ENCODE data around the gene RSPO4. TPM values are rescaled to one million over a fixed set of nuclear protein-coding genes. Genes with fewer than 3 reads are reported as not detected.
"Not testable (repeated sequence)": the region's sequence is repeated elsewhere in the genome, so short reads cannot be mapped to it uniquely, and the experiment has no call there.

The RSPO4 gene
- total RNA-seq, 1 donor from 2014 or later = not detected

GRCh38 chr20:1005452-1006027 is 3.4 kb upstream of the RSPO4 start:
- intact Hi-C loops (cut with micrococcal nuclease) = no loop called here

DNA sequence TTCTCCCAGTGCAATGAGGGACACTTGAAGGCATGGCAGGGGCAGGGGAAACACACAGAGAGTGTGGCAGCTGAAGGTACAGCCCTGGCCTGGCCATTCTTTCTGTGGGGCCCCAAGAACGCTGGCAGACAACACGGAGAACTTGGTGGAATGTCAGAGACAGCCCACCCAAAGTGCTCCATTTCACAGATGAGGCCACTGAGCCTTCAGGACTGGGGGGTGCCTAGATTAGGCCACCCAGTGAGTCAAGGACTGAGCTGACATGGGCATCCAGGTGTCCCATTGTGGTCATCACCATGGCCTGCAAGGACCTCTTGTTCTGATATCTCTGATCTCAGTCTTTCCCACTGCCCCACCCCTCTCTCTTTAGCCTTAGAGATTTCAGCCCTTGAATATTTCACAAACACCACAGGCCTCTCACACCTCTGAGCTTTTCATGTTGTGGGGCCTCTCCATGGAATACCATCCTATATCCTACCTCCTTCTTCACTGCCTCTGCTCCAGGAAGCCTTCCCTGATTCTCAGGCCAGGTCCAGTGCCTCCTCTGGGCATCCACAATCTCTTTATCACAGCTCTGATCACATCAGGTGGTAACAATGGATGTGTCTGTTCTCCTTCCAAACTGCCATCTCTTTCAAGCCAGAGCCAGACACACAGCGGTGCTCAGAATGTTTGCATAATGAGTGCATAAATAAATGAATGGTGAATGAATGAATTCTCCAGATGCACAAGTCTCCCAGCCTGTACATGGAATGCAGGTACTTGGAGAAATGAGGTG is 2.0 kb upstream of the RSPO4 start:
- intact Hi-C loops (cut with micrococcal nuclease) = no loop called here

DNA sequence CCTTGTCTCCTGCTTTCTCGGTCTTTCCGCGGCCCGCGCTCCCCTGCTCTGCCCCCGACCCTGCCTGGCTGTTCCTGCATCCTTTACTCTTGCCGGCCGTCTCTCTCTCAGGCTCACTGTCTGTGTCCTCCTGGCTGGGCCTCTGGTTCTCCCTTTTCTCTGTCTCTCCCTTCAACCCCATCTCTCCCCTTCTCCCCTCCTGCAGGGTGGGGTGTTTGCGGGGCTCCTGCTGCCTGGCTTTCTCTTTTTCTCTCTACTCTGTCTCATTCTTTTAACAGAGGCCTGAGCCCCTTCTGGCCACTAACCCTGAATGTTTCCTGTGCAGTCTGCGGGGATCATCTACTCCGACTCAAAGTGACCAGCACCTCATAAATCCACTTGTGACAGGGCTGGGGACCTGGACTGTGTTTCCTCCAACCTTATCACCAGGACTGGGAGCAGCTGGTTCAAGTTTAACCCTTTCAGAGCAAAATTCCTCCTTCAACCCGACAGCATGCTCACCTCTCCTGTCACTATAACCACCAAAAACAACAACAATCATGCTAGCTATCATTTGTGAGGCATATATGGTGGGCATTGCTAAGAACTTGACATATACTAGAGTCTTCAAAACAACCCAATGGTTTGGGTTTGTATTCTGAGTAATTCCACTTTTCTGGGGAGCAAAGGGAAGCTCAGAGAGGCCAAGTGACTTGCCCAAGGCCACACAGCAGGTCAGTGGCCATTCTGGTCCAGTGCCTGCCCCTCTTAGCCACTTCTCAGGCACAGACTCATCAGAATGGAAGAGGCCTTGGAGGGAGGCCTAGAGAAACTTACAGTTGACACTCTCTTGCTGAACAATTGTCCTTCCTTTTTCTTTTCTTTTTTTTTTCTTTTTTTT is 811 bp upstream of the RSPO4 start:
- intact Hi-C loops (cut with micrococcal nuclease) = no loop called here

DNA sequence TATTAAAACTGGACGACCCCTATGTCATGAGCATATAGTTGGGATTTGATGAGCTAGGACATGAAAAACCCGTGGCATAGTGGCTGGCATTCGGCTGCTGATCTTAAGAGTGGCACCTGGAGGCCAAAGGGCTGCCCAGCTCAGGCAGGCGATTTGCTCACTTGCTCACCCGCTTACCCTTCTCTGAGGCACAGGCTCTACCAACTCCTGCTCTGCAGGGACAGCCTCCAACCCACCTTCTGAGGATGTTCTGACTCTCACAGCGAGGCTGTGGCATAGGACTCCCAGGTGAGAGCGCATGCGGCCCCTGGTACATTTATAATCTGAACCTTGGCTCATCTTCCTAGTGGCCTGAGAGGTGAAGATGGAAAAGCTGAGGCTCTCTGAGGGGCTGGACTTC is 995 bp downstream of the RSPO4 start:
- intact Hi-C loops (cut with micrococcal nuclease) = no loop called here

GRCh38 chr20:998231-998830 is 3.8 kb downstream of the RSPO4 start:
- intact Hi-C loops (cut with micrococcal nuclease) = no loop called here

DNA sequence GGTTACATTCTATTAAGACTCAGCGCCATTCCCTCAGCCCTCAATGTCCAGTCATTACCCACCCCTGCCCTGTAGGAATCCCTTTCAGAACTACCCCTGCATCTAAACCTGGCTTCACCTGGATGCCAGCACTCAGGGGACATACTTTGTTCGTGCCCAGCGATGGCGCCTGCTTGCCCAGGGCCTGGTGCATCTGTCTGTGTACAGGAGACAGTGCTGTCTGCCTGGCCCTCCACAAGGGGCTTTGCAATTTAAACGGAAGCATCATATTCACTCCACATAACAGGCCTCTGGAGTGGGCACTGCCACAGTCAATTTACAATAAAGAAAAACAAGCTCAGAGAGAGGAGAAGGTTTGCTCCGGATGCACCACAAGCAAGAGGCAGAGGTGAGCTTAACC is 4.6 kb downstream of the RSPO4 start:
- intact Hi-C loops (cut with micrococcal nuclease) = no loop called here

DNA sequence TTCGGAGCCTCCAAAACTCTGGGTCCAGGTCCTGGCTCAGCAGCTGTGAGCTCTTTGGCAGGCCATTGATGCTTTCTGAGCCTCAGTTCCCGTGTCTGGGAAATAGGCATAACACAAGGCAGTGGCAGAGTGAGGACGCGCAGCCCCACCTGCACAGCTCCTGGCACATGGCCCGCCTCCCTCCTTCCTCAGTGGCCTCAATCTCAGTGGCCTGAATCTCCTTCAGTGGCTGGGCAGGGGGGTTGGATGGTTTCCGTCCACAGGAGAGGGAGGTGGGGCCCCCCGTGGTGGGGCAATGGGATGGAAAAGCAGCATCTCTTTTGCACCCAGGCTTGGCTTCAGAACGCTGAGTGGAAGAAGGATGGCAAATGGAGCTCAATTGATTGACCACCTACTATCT is 5.1 kb downstream of the RSPO4 start:
- intact Hi-C loops (cut with micrococcal nuclease) = no loop called here

- intact Hi-C loops (cut with micrococcal nuclease) = no loop called here
Measured at GRCh38 chr20:995170-995569, 6.9 kb downstream of the RSPO4 start.

GRCh38 chr20:992801-993535 is 9.1 kb downstream of the RSPO4 start:
- intact Hi-C loops (cut with micrococcal nuclease) = no loop called here

DNA sequence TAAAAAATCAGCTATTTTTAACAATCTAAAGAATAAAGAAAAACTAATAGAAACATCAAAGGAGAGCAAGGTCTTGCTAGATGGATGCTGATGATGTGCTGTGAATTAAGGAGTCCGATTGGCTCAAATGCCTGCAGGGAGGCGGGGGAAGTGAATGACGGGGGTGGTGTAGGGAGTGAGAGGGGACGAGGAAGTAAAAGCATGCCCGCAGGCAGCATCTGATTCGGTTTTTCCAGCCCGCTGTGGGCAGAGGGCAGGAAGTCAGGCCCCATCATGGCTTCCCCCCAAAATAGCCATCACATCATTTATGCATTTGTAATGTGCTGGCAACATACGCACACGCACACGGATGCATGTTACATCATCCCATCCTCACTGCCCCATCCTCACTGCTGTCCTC is 10.3 kb downstream of the RSPO4 start:
- intact Hi-C loops (cut with micrococcal nuclease) = no loop called here

DNA sequence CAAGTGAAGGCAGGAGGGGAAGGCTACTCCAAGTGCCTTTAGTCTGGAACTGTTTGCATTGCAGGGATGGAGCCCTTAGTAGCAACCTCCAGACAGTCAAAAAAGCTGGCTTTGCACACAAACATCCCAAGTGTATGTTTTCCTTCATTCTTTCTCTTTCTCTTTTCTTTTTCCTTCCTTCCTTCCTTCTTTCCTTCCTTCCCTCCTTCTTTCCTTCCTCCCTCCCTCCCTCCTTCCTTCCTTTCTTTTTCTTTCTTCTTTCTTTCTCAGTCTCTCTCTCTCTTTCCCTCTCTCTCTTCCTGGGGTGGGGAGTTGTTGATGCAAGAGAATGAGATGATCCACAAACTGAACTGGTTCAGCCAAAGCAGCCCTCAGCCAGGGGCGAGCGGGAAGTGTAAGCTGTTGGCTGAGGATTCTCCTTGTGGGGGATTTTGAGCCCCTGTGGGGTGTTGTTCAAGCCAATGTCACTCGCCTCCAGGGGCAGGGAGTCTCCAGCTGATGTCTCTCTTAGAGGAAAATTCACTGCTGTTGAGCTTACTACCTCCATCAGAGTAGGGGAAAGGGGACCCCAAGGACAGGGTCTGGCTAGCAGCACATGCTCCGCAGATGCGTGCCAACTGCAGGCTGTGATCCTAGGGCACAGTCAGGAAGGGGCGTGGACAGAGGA is 11.7 kb downstream of the RSPO4 start:
- intact Hi-C loops (cut with micrococcal nuclease) = no loop called here

DNA sequence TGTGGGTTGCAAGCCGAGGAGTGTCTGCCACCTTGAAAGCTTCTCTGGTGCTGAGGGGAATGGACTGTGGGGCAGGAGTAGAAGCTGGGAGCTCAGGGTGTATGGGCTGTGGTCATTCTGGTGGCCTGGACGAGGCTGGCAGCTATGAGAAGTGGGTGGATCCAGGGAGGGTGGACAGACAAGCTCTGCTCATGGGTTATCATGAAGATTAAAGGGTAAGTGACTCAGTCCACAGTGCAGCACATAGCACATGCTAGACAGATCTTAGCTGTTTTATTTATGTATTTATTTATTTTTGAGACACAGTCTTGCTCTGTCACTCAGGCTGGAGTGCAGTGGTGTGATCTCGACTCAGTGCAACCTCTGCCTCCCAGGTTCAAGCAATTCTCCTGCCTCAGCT is 13.8 kb downstream of the RSPO4 start:
- intact Hi-C loops (cut with micrococcal nuclease) = no loop called here

DNA sequence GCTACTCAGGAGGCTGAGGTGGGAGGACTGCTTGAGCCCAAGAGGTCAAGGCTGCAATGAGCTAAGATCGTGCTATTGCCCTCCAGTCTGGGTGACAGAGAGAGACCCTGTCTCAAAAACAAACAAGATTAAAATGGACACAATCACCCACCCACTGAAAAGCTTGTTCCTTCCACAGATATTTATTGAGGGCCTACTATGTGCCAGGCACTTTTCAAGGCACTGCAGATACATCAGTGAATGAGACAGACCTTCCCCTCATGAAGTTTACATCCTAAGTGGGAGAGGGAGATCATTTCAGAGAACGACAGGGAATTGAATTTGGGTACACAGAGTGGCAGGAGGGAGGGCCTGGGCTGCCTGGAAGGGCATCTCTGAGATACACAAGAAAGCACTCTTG is 14.4 kb downstream of the RSPO4 start:
- intact Hi-C loops (cut with micrococcal nuclease) = no loop called here

- intact Hi-C loops (cut with micrococcal nuclease) = no loop called here
Measured at GRCh38 chr20:986733-987355, 15.3 kb downstream of the RSPO4 start.

GRCh38 chr20:984994-985393 is 17.1 kb downstream of the RSPO4 start:
- intact Hi-C loops (cut with micrococcal nuclease) = not testable (repeated sequence)

GRCh38 chr20:982754-983153 is 19.4 kb downstream of the RSPO4 start:
- intact Hi-C loops (cut with micrococcal nuclease) = no loop called here

DNA sequence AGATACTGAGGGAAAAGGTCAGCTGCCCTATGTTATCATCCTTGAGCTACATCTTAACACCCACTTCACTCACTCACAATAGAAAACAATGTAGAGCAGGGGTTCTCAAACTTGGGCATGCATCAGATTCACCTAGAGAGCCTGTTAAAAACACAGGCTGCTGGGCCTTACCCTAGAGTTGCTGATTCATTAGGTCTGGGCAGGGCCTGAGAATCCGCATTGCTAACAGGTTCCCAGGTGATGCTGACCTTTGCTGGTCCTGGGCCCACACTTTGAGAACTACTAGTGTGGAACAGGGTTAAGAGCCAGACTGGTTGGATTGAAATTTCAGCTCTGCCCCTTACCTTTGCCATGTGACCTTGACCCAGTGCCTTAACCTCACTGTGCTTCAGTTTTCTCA is 25.1 kb downstream of the RSPO4 start:
- intact Hi-C loops (cut with micrococcal nuclease) = no loop called here

DNA sequence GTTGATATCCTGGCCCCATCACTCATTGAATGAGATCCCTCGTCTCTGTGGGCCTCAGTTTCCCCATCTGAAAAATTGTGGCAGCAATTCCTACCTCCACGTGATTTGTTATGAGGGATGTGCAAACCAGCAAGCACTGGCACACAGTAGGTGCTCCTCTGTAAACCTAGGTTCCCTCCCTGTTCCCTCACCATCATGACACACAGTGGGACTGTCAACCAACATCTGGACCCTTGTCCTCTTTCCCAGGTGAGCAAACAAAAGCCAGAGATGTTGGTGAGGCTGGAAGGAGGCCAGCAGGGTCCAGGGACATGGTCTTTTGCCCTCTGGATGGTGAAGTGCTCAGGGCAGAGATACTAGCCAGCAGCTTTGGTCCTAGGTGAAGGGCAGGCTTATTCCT is 26.1 kb downstream of the RSPO4 start:
- intact Hi-C loops (cut with micrococcal nuclease) = no loop called here

DNA sequence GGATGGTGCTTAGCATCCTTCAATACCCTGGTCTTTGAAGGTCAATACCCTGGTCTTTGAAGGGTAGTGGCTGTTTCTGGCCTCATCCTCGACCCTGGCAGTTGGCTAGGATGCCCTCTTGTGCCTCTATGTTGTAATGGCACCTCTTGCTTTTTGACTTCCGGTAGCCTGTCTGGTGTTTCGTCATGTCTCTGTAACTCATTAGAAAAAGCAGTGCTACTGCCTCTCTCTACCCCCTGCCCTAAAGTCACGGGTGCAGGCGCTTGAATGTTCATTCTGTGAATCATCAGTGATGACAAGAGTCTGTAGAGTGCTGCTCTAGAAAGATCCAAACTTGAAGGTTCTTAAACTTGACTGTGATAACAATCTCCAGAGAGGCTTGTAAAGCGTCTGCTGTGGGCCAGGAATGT is 28.3 kb downstream of the RSPO4 start:
- intact Hi-C loops (cut with micrococcal nuclease) = loop anchor here (5.0 kb wide), 2 partner anchors 156 to 239 kb away; no protein-coding TSS in a partner anchor

DNA sequence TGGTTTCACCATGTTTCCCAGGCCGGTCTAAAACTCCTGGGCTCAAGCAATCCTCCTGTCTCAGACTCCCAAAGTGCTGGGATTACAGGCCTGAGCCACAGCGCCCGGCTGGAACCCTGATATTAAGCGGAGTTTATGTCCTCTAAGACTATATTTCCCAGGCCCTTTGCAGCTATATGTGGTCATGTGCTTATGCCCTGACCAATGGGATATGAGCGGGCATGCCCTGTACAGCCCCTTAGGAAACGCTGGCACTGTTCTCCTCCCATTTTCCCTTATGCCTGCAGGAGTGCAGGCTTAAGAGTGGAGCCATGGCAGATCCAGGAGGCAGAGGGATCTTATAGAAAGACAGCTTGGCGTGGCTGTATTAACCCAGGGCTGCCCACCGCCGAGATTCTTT is 29.9 kb downstream of the RSPO4 start:
- intact Hi-C loops (cut with micrococcal nuclease) = loop anchor here (5.0 kb wide), 2 partner anchors 155 to 240 kb away; no protein-coding TSS in a partner anchor
